ENCODE data around the gene LENEP.

Gene LENEP

DNA sequence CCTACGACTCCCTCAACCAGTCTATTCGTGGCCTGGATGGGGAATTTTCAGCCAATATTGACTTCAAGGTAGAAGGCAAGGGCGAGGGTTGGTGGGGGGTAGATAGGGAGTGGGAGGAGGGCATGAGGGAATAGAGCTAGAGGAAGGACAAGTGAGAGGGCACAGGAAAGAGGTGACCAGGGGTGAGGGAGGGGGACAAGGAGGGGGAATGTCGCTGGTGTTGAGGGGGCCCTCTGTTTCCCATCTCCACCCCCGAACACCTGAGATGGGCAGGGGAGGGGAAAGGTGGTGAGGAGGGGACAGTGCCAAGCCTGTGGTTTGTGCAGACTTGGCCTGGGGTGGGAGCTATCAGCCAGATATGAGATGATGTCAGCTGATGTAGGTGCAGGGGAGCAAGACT lies 49.4 kb downstream of the LENEP start:
- TF ChIP-seq, protein P1, sequence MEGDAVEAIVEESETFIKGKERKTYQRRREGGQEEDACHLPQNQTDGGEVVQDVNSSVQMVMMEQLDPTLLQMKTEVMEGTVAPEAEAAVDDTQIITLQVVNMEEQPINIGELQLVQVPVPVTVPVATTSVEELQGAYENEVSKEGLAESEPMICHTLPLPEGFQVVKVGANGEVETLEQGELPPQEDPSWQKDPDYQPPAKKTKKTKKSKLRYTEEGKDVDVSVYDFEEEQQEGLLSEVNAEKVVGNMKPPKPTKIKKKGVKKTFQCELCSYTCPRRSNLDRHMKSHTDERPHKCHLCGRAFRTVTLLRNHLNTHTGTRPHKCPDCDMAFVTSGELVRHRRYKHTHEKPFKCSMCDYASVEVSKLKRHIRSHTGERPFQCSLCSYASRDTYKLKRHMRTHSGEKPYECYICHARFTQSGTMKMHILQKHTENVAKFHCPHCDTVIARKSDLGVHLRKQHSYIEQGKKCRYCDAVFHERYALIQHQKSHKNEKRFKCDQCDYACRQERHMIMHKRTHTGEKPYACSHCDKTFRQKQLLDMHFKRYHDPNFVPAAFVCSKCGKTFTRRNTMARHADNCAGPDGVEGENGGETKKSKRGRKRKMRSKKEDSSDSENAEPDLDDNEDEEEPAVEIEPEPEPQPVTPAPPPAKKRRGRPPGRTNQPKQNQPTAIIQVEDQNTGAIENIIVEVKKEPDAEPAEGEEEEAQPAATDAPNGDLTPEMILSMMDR (IDR thresholded peaks at IDR 0.05; ENCODE audit: insufficient read depth, missing control alignments) = no peak
- no peak for FAIRE-seq
- no peak for DNase-seq (ENCODE audit: insufficient read length, low spot score)

GRCh38 chr1:155043301-155043702 lies 49.9 kb downstream of the LENEP start:
- TF ChIP-seq, protein P1 (IDR thresholded peaks at IDR 0.05; ENCODE audit: insufficient read depth, missing control alignments) = no peak
- DNase-seq (ENCODE audit: insufficient read length, low spot score) (no peak), FAIRE-seq (no peak)

DNA sequence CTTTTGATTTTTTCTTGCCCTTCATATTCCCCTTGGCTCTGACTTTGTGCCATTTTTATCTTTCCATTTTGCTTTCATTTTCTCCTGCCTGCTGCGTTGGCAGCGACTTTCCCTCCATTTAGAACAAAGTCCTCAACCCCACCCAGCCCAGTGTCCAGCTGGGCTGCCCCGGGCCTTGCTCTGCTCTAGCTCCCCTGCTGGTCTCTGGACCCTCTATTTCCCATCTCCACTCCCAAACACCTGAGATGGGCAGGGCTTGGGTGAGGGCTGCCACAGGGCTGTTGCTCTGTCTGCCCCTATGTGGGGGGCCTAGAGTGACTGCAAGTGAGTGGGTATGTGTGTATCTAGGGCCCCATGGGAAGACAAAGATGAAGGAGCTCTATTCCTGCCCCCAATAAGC lies 50.4 kb downstream of the LENEP start:
- DNase-seq (ENCODE audit: insufficient read length, low spot score) = no peak
- FAIRE-seq = no peak
- TF ChIP-seq, protein P1 (IDR thresholded peaks at IDR 0.05; ENCODE audit: insufficient read depth, missing control alignments) = no peak
